SK-N-SH treated with all-trans-retinoic acid at 6 μM for 48 hours (cell line): ENCODE data around the gene RPS15A.

Source experiments
- ATAC-seq: fragments of 200-7000 bp; cut with Tn5 transposase; 3 replicates; pipeline ENCODE4 v1.9.1; 2020; ENCODE audit warnings: mild to moderate bottlenecking, moderate library complexity
- ARNTL ChIP-seq: fragments of 450-650 bp; formaldehyde crosslinking; IDR thresholded peaks from 2 replicates; pipeline ENCODE4 v1.5.0; 2020; ENCODE audit warnings: low read depth, mild to moderate bottlenecking, moderate library complexity, borderline replicate concordance
- CSDC2 ChIP-seq: fragments of 250-450 bp; sonication (Bioruptor Pico); IDR thresholded peaks from 2 replicates; pipeline ENCODE4 v1.5.0; 2020; ENCODE audit warnings: mild to moderate bottlenecking, moderate library complexity
- ESRRG ChIP-seq: fragments of 250-450 bp; sonication (Bioruptor Pico); IDR thresholded peaks from 2 replicates; pipeline ENCODE4 v1.6.1; 2021; ENCODE audit warnings: mild to moderate bottlenecking
- GLIS3 ChIP-seq: fragments of 250-450 bp; sonication (Bioruptor Pico); IDR thresholded peaks from 2 replicates; pipeline ENCODE4 v1.5.0; 2020; ENCODE audit warnings: mild to moderate bottlenecking, moderate library complexity
- ISL1 ChIP-seq: fragments of 250-450 bp; sonication (Bioruptor Pico); IDR thresholded peaks from 2 replicates; pipeline ENCODE4 v2.1.2; 2022; ENCODE audit warnings: mild to moderate bottlenecking, moderate library complexity
- OSR1 ChIP-seq: fragments of 250-450 bp; sonication (Bioruptor Pico); IDR thresholded peaks from 2 replicates; pipeline ENCODE4 v1.8.0; 2022; ENCODE audit warnings: moderate library complexity, mild to moderate bottlenecking, inconsistent platforms
- PATZ1 ChIP-seq: fragments of 250-450 bp; sonication (Bioruptor Pico); IDR thresholded peaks from 2 replicates; pipeline ENCODE4 v1.8.0; 2020; ENCODE audit warnings: mild to moderate bottlenecking, moderate library complexity, borderline replicate concordance
- POU6F1 ChIP-seq: fragments of 250-450 bp; sonication (Bioruptor Pico); IDR thresholded peaks from 2 replicates; pipeline ENCODE4 v1.8.0; 2021; ENCODE audit warnings: low read depth, mild to moderate bottlenecking, moderate library complexity, borderline replicate concordance
- PPARA ChIP-seq: fragments of 250-450 bp; sonication (Bioruptor Pico); IDR thresholded peaks from 2 replicates; pipeline ENCODE4 v1.5.0; 2020; ENCODE audit warnings: mild to moderate bottlenecking, borderline replicate concordance
- RARB ChIP-seq: fragments of 250-450 bp; sonication (Bioruptor Pico); IDR thresholded peaks from 2 replicates; pipeline ENCODE4 v1.8.0; 2021; ENCODE audit warnings: mild to moderate bottlenecking, moderate library complexity
- SNAI2 ChIP-seq: fragments of 250-450 bp; sonication (Bioruptor Pico); IDR thresholded peaks from 2 replicates; pipeline ENCODE4 v1.5.0; 2020; ENCODE audit warnings: mild to moderate bottlenecking, moderate library complexity
- TCF4 ChIP-seq: fragments of 250-450 bp; sonication (Bioruptor Pico); IDR thresholded peaks from 2 replicates; pipeline ENCODE4 v1.8.0; 2021; ENCODE audit warnings: mild to moderate bottlenecking, moderate library complexity, borderline replicate concordance
- TOX ChIP-seq: fragments of 250-450 bp; sonication (Bioruptor Pico); IDR thresholded peaks from 2 replicates; pipeline ENCODE4 v1.8.0; 2021; ENCODE audit warnings: mild to moderate bottlenecking, moderate library complexity, borderline replicate concordance
- TSHZ2 ChIP-seq: fragments of 250-450 bp; sonication (Bioruptor Pico); IDR thresholded peaks from 2 replicates; pipeline ENCODE4 v1.5.0; 2020; ENCODE audit warnings: mild to moderate bottlenecking, moderate library complexity
- ZC3H10 ChIP-seq: fragments of 250-450 bp; sonication (Bioruptor Pico); IDR thresholded peaks from 2 replicates; pipeline ENCODE4 v1.5.1; 2021; ENCODE audit warnings: mild to moderate bottlenecking, moderate library complexity
- ZFP3 ChIP-seq: fragments of 250-450 bp; sonication (Bioruptor Pico); IDR thresholded peaks from 2 replicates; pipeline ENCODE4 v1.5.0; 2020; ENCODE audit warnings: mild to moderate bottlenecking, moderate library complexity
- ZFP30 ChIP-seq: fragments of 450-650 bp; formaldehyde crosslinking; IDR thresholded peaks from 2 replicates; pipeline ENCODE4 v1.5.0; 2022; ENCODE audit warnings: mild to moderate bottlenecking, moderate library complexity
- ZNF565 ChIP-seq: fragments of 450-650 bp; formaldehyde crosslinking; conservative IDR thresholded peaks from 2 replicates; pipeline ENCODE4 v1.5.0; 2020; ENCODE audit warnings: low read depth, mild to moderate bottlenecking, moderate library complexity
- ZNF70 ChIP-seq: fragments of 450-650 bp; formaldehyde crosslinking; IDR thresholded peaks from 2 replicates; pipeline ENCODE4 v1.5.0; 2020; ENCODE audit warnings: mild to moderate bottlenecking, moderate library complexity
- TF ChIP-seq, protein P1 (sequence below): fragments of 250-450 bp; sonication (Bioruptor Pico); IDR thresholded peaks from 2 replicates; pipeline ENCODE4 v1.5.1; 2021; ENCODE audit warnings: mild to moderate bottlenecking, moderate library complexity
- TF ChIP-seq, protein P2 (sequence below): fragments of 250-450 bp; sonication (Bioruptor Pico); IDR thresholded peaks from 2 replicates; pipeline ENCODE4 v1.5.1; 2020; ENCODE audit warnings: low read depth, mild to moderate bottlenecking, moderate library complexity

RPS15A gene

DNA sequence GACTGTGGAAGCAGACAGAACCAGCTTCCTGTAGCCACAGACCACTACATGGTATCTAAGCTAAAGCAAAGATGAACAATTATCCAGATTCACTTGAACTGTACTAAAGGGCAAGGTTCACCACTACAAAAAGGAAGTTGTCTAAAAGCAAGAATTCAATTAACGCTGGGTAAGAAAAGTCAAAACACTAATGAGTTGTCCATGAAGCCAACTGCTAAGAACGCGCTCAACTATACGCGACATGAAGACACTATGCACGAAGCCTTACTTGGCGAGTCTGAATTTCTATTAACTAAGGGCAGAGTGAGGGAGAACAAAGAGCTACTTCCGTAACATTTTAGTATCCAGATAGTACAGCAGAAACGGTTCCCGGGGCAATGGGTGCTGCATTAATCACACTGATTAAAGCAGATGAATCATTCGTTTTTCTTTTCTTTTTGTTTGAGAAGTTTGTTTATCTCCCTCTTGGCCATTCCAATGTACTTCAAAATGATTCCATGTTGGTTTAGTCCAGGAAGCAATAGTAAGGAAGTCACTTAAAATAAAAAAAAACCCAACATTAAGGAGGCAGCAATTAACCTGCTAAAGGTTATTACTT, 2.8 kb upstream of the RPS15A start:
- TF ChIP-seq ZNF565 (CRISPR knock-in tag), result no peak
- TF ChIP-seq ARNTL (CRISPR knock-in tag), result no peak
- no peak for TF ChIP-seq ISL1 (CRISPR knock-in tag)
- TF ChIP-seq ZC3H10, result no peak
- no peak for TF ChIP-seq RARB (CRISPR knock-in tag)
- no peak for TF ChIP-seq ZFP30 (CRISPR knock-in tag)
- TF ChIP-seq, protein P1, sequence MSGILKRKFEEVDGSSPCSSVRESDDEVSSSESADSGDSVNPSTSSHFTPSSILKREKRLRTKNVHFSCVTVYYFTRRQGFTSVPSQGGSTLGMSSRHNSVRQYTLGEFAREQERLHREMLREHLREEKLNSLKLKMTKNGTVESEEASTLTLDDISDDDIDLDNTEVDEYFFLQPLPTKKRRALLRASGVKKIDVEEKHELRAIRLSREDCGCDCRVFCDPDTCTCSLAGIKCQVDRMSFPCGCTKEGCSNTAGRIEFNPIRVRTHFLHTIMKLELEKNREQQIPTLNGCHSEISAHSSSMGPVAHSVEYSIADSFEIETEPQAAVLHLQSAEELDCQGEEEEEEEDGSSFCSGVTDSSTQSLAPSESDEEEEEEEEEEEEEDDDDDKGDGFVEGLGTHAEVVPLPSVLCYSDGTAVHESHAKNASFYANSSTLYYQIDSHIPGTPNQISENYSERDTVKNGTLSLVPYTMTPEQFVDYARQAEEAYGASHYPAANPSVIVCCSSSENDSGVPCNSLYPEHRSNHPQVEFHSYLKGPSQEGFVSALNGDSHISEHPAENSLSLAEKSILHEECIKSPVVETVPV (CRISPR knock-in tag), result no peak
- TF ChIP-seq PPARA (CRISPR knock-in tag), result no peak
- TF ChIP-seq TOX (CRISPR knock-in tag), result no peak
- no peak for TF ChIP-seq GLIS3 (CRISPR knock-in tag)
- no peak for TF ChIP-seq TSHZ2
- TF ChIP-seq OSR1 (CRISPR knock-in tag), result no peak
- no peak for TF ChIP-seq CSDC2 (CRISPR knock-in tag)
- TF ChIP-seq ZFP3 (CRISPR knock-in tag), result no peak
- TF ChIP-seq ESRRG (CRISPR knock-in tag), result no peak
- TF ChIP-seq PATZ1 (CRISPR knock-in tag), result no peak
- TF ChIP-seq, protein P2, sequence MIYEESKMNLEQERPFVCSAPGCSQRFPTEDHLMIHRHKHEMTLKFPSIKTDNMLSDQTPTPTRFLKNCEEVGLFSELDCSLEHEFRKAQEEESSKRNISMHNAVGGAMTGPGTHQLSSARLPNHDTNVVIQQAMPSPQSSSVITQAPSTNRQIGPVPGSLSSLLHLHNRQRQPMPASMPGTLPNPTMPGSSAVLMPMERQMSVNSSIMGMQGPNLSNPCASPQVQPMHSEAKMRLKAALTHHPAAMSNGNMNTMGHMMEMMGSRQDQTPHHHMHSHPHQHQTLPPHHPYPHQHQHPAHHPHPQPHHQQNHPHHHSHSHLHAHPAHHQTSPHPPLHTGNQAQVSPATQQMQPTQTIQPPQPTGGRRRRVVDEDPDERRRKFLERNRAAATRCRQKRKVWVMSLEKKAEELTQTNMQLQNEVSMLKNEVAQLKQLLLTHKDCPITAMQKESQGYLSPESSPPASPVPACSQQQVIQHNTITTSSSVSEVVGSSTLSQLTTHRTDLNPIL (CRISPR knock-in tag), result no peak
- TF ChIP-seq ZNF70 (CRISPR knock-in tag), result no peak
- TF ChIP-seq, all 23 proteins: peak for 0
- no peak for ATAC-seq

DNA sequence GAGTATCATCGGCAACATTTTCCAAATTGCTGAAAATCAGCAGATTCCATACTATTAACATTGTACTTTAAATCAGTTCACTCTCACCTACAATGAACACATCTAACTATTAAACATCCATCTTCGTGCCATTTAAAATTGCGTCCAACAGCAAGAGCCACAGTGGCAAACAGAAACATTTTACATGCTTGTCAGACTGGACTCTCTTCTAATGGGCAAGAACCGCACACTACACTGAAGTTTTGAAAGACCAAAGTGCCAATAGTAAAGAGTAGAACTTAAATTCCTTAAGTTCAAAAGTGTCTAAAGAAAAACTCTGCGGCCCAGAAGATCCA, 652 bp downstream of the RPS15A start:
- TF ChIP-seq ZFP30 (CRISPR knock-in tag) (no peak), ZFP3 (CRISPR knock-in tag) (no peak), ZC3H10 (no peak), TOX (CRISPR knock-in tag) (no peak), OSR1 (CRISPR knock-in tag) (no peak), ZNF70 (CRISPR knock-in tag) (no peak), POU6F1 (CRISPR knock-in tag) (no peak), PPARA (CRISPR knock-in tag) (no peak), ARNTL (CRISPR knock-in tag) (no peak), ESRRG (CRISPR knock-in tag) (no peak), ISL1 (CRISPR knock-in tag) (no peak), GLIS3 (CRISPR knock-in tag) (no peak), RARB (CRISPR knock-in tag) (no peak), ZNF565 (CRISPR knock-in tag) (no peak), TCF4 (CRISPR knock-in tag) (no peak), TSHZ2 (no peak), SNAI2 (CRISPR knock-in tag) (no peak)
- TF ChIP-seq, protein P1 (CRISPR knock-in tag), result no peak
- no peak for ATAC-seq
